ENCODE measurements around the gene SP5.
"Not testable (repeated sequence)": the region's sequence is repeated elsewhere in the genome, so short reads cannot be mapped to it uniquely, and the experiment has no call there.

DNA sequence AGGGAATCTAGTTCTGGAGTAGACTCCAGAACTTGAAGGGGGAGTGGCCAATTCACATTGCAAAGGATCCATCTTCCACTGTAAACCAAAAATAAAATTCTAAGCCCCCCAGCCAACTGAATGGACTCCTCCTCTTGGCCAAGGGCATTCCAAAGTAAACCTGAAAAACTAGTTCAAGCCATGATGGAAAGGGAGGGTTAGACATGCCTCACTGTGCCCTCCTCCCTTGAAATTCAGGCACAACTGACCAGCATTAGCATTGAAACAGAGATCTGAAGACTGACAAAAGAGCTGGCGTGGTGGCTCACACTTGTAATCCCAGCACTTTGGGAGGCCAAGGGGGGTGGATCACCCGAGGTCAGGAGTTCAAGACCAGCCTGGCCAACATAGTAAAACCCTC is 19.5 kb downstream of the SP5 start:
- TF ChIP-seq, protein P1, sequence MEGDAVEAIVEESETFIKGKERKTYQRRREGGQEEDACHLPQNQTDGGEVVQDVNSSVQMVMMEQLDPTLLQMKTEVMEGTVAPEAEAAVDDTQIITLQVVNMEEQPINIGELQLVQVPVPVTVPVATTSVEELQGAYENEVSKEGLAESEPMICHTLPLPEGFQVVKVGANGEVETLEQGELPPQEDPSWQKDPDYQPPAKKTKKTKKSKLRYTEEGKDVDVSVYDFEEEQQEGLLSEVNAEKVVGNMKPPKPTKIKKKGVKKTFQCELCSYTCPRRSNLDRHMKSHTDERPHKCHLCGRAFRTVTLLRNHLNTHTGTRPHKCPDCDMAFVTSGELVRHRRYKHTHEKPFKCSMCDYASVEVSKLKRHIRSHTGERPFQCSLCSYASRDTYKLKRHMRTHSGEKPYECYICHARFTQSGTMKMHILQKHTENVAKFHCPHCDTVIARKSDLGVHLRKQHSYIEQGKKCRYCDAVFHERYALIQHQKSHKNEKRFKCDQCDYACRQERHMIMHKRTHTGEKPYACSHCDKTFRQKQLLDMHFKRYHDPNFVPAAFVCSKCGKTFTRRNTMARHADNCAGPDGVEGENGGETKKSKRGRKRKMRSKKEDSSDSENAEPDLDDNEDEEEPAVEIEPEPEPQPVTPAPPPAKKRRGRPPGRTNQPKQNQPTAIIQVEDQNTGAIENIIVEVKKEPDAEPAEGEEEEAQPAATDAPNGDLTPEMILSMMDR (IDR thresholded peaks at IDR 0.05; ENCODE audit: low read depth, low read length, missing input control), result not testable (repeated sequence)
- not testable (repeated sequence) for TF ChIP-seq TAF1 (conservative IDR thresholded peaks at IDR 0.05); RAD21 (IDR thresholded peaks at IDR 0.05); YY1 (IDR thresholded peaks at IDR 0.05); JUND (IDR thresholded peaks at IDR 0.05); SP1 (IDR thresholded peaks at IDR 0.05); FOXA1 (IDR thresholded peaks at IDR 0.05)
- TF ChIP-seq, protein P2, sequence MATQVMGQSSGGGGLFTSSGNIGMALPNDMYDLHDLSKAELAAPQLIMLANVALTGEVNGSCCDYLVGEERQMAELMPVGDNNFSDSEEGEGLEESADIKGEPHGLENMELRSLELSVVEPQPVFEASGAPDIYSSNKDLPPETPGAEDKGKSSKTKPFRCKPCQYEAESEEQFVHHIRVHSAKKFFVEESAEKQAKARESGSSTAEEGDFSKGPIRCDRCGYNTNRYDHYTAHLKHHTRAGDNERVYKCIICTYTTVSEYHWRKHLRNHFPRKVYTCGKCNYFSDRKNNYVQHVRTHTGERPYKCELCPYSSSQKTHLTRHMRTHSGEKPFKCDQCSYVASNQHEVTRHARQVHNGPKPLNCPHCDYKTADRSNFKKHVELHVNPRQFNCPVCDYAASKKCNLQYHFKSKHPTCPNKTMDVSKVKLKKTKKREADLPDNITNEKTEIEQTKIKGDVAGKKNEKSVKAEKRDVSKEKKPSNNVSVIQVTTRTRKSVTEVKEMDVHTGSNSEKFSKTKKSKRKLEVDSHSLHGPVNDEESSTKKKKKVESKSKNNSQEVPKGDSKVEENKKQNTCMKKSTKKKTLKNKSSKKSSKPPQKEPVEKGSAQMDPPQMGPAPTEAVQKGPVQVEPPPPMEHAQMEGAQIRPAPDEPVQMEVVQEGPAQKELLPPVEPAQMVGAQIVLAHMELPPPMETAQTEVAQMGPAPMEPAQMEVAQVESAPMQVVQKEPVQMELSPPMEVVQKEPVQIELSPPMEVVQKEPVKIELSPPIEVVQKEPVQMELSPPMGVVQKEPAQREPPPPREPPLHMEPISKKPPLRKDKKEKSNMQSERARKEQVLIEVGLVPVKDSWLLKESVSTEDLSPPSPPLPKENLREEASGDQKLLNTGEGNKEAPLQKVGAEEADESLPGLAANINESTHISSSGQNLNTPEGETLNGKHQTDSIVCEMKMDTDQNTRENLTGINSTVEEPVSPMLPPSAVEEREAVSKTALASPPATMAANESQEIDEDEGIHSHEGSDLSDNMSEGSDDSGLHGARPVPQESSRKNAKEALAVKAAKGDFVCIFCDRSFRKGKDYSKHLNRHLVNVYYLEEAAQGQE (IDR thresholded peaks at IDR 0.05), result not testable (repeated sequence)
- TF ChIP-seq, protein P3, sequence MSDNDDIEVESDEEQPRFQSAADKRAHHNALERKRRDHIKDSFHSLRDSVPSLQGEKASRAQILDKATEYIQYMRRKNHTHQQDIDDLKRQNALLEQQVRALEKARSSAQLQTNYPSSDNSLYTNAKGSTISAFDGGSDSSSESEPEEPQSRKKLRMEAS (IDR thresholded peaks at IDR 0.05), result not testable (repeated sequence)
- TF ChIP-seq, protein P4, sequence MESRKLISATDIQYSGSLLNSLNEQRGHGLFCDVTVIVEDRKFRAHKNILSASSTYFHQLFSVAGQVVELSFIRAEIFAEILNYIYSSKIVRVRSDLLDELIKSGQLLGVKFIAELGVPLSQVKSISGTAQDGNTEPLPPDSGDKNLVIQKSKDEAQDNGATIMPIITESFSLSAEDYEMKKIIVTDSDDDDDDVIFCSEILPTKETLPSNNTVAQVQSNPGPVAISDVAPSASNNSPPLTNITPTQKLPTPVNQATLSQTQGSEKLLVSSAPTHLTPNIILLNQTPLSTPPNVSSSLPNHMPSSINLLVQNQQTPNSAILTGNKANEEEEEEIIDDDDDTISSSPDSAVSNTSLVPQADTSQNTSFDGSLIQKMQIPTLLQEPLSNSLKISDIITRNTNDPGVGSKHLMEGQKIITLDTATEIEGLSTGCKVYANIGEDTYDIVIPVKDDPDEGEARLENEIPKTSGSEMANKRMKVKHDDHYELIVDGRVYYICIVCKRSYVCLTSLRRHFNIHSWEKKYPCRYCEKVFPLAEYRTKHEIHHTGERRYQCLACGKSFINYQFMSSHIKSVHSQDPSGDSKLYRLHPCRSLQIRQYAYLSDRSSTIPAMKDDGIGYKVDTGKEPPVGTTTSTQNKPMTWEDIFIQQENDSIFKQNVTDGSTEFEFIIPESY (IDR thresholded peaks at IDR 0.05), result not testable (repeated sequence)

Data from liver (tissue), 3 donors.